ENCODE measurements around the gene SHISAL1.

DNA sequence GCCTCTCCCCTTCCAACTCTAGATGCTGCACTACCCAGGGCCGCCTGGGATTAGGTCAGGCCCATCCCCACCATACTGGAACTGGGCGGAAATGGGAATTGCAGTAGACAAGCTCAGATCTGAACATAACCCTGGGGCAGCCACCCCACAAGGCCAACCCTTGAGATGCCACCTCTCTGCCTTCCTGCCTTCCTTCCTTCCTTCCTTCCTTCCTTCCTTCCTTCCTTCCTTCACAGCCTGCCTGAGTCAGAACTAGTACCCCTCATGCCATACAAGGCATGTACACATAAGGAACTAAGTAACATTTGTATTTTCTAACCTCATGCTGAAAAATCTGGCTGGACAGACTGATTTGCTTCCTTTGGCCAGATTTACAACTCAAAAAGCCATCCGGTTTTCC lies 28.0 kb downstream of the SHISAL1 start:
- TF ChIP-seq, protein P1, sequence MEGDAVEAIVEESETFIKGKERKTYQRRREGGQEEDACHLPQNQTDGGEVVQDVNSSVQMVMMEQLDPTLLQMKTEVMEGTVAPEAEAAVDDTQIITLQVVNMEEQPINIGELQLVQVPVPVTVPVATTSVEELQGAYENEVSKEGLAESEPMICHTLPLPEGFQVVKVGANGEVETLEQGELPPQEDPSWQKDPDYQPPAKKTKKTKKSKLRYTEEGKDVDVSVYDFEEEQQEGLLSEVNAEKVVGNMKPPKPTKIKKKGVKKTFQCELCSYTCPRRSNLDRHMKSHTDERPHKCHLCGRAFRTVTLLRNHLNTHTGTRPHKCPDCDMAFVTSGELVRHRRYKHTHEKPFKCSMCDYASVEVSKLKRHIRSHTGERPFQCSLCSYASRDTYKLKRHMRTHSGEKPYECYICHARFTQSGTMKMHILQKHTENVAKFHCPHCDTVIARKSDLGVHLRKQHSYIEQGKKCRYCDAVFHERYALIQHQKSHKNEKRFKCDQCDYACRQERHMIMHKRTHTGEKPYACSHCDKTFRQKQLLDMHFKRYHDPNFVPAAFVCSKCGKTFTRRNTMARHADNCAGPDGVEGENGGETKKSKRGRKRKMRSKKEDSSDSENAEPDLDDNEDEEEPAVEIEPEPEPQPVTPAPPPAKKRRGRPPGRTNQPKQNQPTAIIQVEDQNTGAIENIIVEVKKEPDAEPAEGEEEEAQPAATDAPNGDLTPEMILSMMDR (IDR thresholded peaks at IDR 0.05): no peak
- TF ChIP-seq POLR2A (IDR thresholded peaks at IDR 0.05): no peak
